Muscle layer of colon (tissue), 2 donors: ENCODE data around the gene PSMA3.
A peak's percentile ranks its signal among the peaks of the same experiment; 100 is the strongest.

Experiments used
- H3K27ac ChIP-seq: one replicate; pipeline ENCODE4 v1.7.0; 2013; ENCODE audit warnings: low read depth, mild to moderate bottlenecking, low read length, moderate library complexity
- H3K27me3 ChIP-seq, 2 donors: one replicate each; pipeline ENCODE4 v1.7.0; 2013; ENCODE audit warnings: low read length in 2 of 2, mild to moderate bottlenecking in 2 of 2; ENCODE audit not compliant: insufficient read depth in 2 of 2, control insufficient read depth in 1 of 2
- H3K36me3 ChIP-seq: one replicate; pipeline ENCODE4 v1.7.0; 2013; ENCODE audit warnings: mild to moderate bottlenecking, low read length; ENCODE audit not compliant: insufficient read depth
- H3K4me1 ChIP-seq: one replicate; pipeline ENCODE4 v1.7.0; 2013; ENCODE audit warnings: mild to moderate bottlenecking, low read length; ENCODE audit not compliant: insufficient read depth
- H3K4me3 ChIP-seq, 2 donors: one replicate each; pipeline ENCODE4 v1.7.0; 2013; ENCODE audit warnings: low read length in 2 of 2, low read depth in 1 of 2, mild to moderate bottlenecking in 1 of 2, moderate library complexity in 1 of 2
- H3K9ac ChIP-seq: one replicate; pipeline ENCODE4 v1.7.0; 2013; ENCODE audit warnings: low read length
- H3K9me3 ChIP-seq: one replicate; pipeline ENCODE4 v1.7.0; 2013; ENCODE audit warnings: mild to moderate bottlenecking, low read length
- donor health status: abdominal sarcoma.
- donor health status: Adenocarcinoma of cecum.

The PSMA3 gene

GRCh38 chr14:58291646-58292045 is 47.0 kb downstream of the PSMA3 start:
- peaks cover 23% of the 10 kb centered on the region for H3K4me1 ChIP-seq

DNA sequence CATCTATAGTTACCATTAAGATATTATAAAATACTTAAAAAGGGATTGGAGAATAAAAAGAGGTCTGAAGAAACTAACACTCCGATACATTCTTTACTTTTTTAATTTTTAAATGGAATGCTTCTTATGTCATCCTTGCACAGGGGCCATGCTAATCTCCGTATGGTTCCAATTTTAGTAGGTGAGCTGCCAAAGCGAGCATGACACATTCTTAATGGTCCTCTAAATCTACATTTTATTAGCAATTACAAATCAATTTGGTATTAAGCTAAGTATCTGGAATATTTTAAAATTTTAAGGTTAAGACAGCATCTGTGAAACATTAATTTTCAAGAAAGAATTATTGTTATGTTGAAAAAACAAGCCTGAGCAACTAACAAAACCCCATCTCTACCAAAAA is 47.5 kb downstream of the PSMA3 start:
- no peak overlapping the region for H3K27ac ChIP-seq
- no peaks in the 10 kb centered on the region for H3K9me3 ChIP-seq
- H3K4me3 ChIP-seq, result no peak overlapping the region
- peaks cover 49% of the 10 kb centered on the region for H3K36me3 ChIP-seq
- no peaks in the 10 kb centered on the region for H3K27me3 ChIP-seq
- H3K4me1 ChIP-seq, result peaks cover 26% of the 10 kb centered on the region
- H3K9ac ChIP-seq, result no peak overlapping the region

More at GRCh38 chr14:58291646-58292045, 47.0 kb downstream of the PSMA3 start:
- peaks cover 50% of the 10 kb centered on the region for H3K36me3 ChIP-seq
- H3K27me3 ChIP-seq, result no peaks in the 10 kb centered on the region
- H3K9ac ChIP-seq, result no peak overlapping the region
- H3K27ac ChIP-seq, result no peak overlapping the region
- no peak overlapping the region for H3K4me3 ChIP-seq
- H3K9me3 ChIP-seq, result no peaks in the 10 kb centered on the region

DNA sequence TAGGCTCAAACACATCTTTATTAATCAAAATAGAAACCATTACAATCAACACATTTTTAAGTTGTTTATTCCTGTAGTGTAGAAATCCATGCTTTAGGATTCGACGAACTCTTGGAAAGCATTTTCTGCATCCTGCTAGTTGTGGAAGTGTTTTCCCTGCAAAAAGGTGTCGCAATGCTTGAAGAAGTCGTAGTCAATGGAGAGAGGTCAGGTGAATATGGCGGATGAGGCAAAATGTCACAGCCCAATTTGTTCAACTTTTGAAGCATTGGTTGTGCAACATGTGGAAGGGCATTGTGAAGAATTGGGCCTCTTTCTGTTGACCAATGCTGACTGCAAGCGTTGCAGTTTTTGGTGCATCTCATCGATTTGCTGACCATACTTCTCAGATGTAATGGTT is 49.6 kb downstream of the PSMA3 start:
- no peak overlapping the region for H3K4me3 ChIP-seq
- H3K27me3 ChIP-seq, result no peaks in the 10 kb centered on the region
- H3K36me3 ChIP-seq, result peaks cover 44% of the 10 kb centered on the region
- peaks cover 26% of the 10 kb centered on the region for H3K4me1 ChIP-seq
- no peak overlapping the region for H3K9ac ChIP-seq
- no peaks in the 10 kb centered on the region for H3K9me3 ChIP-seq
- no peak overlapping the region for H3K27ac ChIP-seq

GRCh38 chr14:58296726-58297125 is 52.1 kb downstream of the PSMA3 start:
- Histone ChIP-seq H3K27me3 (no peaks in the 10 kb centered on the region), H3K9me3 (no peaks in the 10 kb centered on the region), H3K9ac (peak overlapping the region; percentile 79), H3K4me1 (peaks cover 34% of the 10 kb centered on the region), H3K27ac (peak overlapping the region; percentile 87), H3K4me3 (peak overlapping the region; percentile 28 to 93), H3K36me3 (peaks cover 31% of the 10 kb centered on the region)

DNA sequence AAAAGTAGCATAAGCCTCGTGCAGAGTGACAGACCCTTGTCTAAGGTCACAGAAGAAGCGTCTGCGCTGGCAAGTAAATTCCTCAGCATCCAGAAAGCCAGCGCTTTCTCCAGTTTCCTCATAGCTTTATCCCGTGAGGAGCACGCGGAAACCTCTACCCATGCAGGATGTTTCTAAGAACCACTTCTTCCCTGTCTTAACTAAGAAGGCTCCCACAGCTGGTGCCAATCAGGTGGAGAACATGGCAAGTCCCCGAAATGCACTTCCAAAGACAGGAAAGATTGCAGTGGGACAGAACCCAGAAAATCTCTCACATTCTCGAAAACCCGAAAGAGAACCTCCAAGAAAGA is 52.7 kb downstream of the PSMA3 start:
- H3K27ac ChIP-seq, result peak overlapping the region; percentile 87
- H3K9ac ChIP-seq, result peak overlapping the region; percentile 79
- no peaks in the 10 kb centered on the region for H3K27me3 ChIP-seq
- peaks cover 34% of the 10 kb centered on the region for H3K4me1 ChIP-seq
- H3K36me3 ChIP-seq, result peaks cover 31% of the 10 kb centered on the region
- no peaks in the 10 kb centered on the region for H3K9me3 ChIP-seq
- peak overlapping the region; percentile 63 to 93 for H3K4me3 ChIP-seq

- H3K9me3 ChIP-seq, result no peaks in the 10 kb centered on the region
- H3K4me3 ChIP-seq, result peak overlapping the region; percentile 90 to 93
- H3K27ac ChIP-seq, result peak overlapping the region; percentile 88
- H3K36me3 ChIP-seq, result peaks cover 25% of the 10 kb centered on the region
- H3K9ac ChIP-seq, result peak overlapping the region; percentile 79
- peaks cover 34% of the 10 kb centered on the region for H3K4me1 ChIP-seq
- H3K27me3 ChIP-seq, result no peaks in the 10 kb centered on the region
Measured at GRCh38 chr14:58297762-58298476, 53.3 kb downstream of the PSMA3 start.

GRCh38 chr14:58298477-58299400 is 54.1 kb downstream of the PSMA3 start, which contains the start of gene ARID4A:
TSS of gene ARID4A (plus strand) at chr14:58298555. CDS start at chr14:58299855, 1,300 bp downstream.
- Histone ChIP-seq H3K4me1 (peaks cover 34% of the 10 kb centered on the region), H3K27me3 (no peaks in the 10 kb centered on the region), H3K36me3 (peaks cover 30% of the 10 kb centered on the region), H3K9me3 (no peaks in the 10 kb centered on the region), H3K4me3 (peak within 1 kb of the TSS; percentile 90 to 93), H3K27ac (peak within 1 kb of the TSS; percentile 88), H3K9ac (peak within 1 kb of the TSS; percentile 79)

- peak overlapping the region; percentile 88 for H3K27ac ChIP-seq
- peaks cover 29% of the 10 kb centered on the region for H3K4me1 ChIP-seq
- peaks cover 22% of the 10 kb centered on the region for H3K36me3 ChIP-seq
- peak overlapping the region; percentile 73 to 90 for H3K4me3 ChIP-seq
- peak overlapping the region; percentile 71 for H3K9ac ChIP-seq
- H3K27me3 ChIP-seq, result no peaks in the 10 kb centered on the region
- H3K9me3 ChIP-seq, result no peaks in the 10 kb centered on the region
Measured at GRCh38 chr14:58299401-58300330, 55.0 kb downstream of the PSMA3 start.

DNA sequence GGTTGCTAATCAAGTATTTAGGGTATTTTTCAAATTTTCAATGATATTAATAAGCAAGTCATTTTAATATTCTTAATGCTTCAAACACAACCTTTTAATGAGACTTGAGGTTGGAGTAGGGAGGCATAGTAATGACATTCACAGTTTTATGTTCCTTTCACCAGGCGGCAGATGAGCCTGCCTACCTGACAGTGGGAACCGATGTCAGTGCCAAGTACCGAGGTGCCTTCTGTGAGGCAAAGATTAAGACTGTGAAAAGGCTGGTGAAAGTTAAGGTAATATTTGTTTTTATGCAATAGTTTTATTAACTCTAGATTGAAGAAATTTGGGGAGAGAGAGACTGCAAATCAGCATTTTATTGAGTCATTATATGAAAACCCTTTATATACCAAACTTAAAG is 56.8 kb downstream of the PSMA3 start:
- Histone ChIP-seq H3K9ac (no peak overlapping the region), H3K4me3 (no peak overlapping the region), H3K4me1 (peaks cover 13% of the 10 kb centered on the region), H3K9me3 (no peaks in the 10 kb centered on the region), H3K27ac (no peak overlapping the region), H3K36me3 (peaks cover 27% of the 10 kb centered on the region), H3K27me3 (no peaks in the 10 kb centered on the region)

GRCh38 chr14:58305730-58306129 is 61.1 kb downstream of the PSMA3 start:
- Histone ChIP-seq H3K27me3 (no peaks in the 10 kb centered on the region), H3K4me1 (peaks cover 2% of the 10 kb centered on the region), H3K9me3 (no peaks in the 10 kb centered on the region), H3K27ac (no peak overlapping the region), H3K9ac (no peak overlapping the region), H3K36me3 (peaks cover 41% of the 10 kb centered on the region), H3K4me3 (no peak overlapping the region)
